DMS53 treated with DMSO at 0.1 percent for 48 hours (cell line): ENCODE measurements around the gene ZNF630.
"Not testable (repeated sequence)": the region's sequence is repeated elsewhere in the genome, so short reads cannot be mapped to it uniquely, and the experiment has no call there.

ENCODE experiments used
- DNase-seq: peaks from one replicate; lab custom pipeline; 2025; ENCODE audit not compliant: unreplicated experiment; lab: John Stamatoyannopoulos, UW

The ZNF630 gene

GRCh38 chrX:48071064-48071985, at the start of gene ZNF630:
TSS of gene ZNF630 (minus strand) at chrX:48071640. CDS start at chrX:48066886, 4,754 bp downstream.
- DNase-seq: peak; percentile 75

DNA sequence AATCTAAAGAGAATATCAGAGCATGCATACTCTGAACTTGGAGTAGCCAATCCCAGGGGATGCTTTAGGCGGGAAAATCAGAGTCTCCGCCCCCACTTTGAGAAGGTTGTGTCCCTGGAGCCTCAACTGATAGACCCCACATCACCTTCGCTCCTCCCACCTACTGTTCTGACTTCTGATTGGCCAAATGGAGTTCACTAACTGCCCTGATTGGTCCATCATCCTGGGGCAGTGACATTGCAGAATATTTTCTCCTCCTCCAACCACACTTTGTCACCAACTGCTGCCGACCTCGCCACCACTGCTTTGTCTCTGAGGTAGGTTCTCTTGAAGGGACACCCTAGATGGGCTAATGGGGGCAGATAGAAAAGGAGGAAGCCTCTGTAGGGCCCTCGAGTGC, 36.3 kb upstream of the ZNF630 start:
- DNase-seq: no peak

DNA sequence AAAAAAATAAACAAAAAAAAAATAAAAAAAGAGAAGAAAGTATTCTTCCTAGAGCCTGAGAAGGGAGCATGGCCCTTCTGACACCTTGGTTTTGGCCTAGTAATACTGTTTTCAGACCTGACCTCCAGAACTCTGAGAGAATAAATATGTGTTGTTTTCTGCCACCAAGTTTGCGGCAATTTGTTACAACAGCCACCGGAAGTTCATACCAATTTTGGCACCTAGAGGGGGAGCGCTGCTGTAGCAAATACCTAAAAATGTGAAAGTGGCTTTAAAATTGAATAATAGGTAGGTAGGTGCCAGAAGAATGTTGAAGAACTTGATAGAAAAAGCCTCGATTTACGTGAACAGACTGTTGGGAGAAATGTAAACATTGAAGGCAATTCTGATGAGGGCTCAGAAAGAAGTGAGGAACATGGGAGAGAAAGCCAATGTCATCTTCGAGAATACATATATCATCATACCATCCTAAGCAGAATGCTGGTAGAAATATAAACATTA, 31.5 kb upstream of the ZNF630 start:
- DNase-seq: no peak

GRCh38 chrX:48101443-48101842, 30.0 kb upstream of the ZNF630 start:
- DNase-seq: peak; percentile 10

DNA sequence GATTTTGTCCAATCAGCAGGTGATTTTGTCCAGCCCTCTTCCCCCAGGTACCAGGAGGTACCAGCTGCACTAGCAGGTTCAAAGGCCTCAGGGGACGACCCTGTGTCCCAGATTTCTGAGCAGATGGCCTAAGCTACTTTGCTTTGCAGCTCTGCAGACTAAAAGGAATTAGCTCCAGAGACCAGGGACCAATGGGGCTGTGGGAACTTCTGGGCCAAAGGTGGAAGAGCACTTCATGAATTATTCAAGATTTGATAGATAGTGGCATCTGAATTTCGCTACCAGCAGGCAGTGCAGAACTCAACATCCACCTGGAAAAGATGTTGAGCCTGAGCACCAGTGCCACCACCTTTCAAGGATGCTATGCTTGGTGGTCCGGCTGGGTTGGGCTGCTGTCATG, 21.1 kb upstream of the ZNF630 start:
- not testable (repeated sequence) for DNase-seq

DNA sequence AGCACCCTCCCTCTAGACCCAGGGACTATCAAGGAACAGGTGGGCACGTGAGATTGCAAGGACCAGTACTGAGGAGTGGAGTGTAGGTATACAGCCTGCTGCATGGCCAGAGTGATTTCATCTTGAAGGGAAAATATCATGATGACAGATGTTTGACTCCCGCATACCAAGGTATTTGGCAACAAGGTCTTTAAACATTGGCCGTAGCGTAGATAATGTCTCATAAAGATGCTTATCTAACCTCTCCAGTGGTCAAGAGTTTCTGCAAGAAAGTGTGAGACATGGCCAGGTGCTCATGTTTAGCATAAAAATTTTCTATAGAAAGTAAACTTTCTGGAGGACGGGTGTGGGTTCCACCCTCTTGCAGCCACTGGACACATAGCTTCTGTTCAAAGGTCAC, 18.7 kb upstream of the ZNF630 start:
- no peak for DNase-seq

- DNase-seq: no peak
Measured at GRCh38 chrX:48086082-48086481, 14.6 kb upstream of the ZNF630 start.

- DNase-seq: no peak
Measured at GRCh38 chrX:48083706-48084105, 12.3 kb upstream of the ZNF630 start.

- peak; percentile 22 for DNase-seq
Measured at GRCh38 chrX:48083212-48083611, 11.8 kb upstream of the ZNF630 start.

DNA sequence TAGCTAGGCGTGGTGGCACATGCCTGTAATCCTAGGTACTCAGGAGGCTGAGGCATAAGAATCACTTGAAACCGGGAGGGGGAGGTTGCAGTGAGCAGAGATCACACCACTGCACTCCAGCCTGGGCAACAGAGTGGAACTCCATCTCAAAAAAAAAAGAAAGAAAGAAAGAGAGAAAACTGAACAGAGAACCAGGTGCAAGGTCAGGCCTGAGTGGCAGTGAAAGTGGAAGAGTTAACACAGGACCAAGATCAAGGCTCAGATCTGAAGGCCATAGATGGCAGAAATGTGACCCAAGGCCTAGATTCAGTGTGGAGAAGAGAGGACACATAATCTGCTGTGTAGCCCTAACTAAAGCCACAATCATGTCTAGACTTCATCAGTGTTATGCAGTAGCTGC, 4.9 kb upstream of the ZNF630 start:
- DNase-seq: no peak

DNA sequence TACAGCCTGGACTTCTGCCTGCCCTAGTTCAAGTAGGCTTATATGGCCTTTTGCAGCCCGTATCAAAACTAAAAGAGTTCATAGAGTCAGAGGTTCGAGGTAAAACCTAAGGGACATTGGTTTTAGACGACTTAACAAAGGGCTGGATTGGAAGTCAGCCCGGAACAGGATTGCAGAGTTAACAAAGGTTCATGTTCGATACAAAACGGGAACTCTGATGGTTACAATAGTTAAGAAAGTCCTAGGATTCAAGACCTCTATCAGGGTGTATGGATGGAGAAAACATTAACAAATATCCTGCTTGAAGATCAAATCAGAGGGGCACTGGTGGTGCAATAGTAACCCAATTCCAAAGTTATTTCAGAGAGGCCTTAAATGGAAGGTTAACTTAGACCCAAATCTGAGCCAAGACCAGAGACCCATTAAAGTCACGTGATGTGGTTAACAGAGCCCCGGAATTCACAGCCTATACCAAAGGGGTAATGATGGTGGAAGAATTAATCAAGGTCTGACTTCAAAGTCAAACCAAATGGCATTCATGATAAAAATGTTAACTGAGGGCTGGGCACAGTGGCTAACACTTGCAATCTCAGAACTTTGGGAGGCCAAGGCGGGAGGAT, 656 bp upstream of the ZNF630 start:
- no peak for DNase-seq

GRCh38 chrX:48068096-48068887, 3.1 kb downstream of the ZNF630 start:
- no peak for DNase-seq

DNA sequence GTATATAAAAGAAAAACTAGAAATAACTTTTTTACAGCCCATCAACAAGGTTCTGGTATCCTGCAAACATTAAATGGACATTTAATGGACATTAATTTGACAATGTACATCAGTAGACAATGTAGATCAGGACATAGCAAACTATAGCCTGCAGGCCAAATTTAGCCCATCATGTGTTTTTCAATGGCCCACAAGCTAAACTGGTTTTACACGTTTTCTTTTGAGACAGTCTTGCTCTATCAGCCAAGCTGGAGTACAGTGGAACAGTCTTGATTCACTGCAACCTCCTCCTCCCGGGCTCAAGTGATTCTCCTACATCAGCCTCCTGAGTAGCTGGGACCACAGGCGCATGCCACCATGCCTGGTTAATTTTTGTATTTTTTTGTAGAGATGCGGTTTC, 7.2 kb downstream of the ZNF630 start:
- no peak for DNase-seq

DNA sequence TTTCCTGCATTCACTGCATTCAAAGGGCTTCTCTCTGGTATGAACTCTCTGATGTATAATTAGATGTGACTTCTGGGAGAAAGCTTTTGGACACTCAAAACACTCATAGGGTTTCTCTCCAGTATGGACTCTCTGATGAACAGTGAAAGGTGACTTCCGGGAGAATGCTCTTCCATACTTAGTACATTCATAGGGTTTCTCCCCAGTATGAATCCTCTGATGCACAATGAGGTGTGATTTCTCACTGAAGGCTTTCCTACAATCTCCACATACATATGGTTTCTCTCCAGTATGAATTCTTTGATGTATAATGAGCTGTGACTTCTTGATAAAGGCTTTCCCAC, 12.2 kb downstream of the ZNF630 start:
- no peak for DNase-seq

DNA sequence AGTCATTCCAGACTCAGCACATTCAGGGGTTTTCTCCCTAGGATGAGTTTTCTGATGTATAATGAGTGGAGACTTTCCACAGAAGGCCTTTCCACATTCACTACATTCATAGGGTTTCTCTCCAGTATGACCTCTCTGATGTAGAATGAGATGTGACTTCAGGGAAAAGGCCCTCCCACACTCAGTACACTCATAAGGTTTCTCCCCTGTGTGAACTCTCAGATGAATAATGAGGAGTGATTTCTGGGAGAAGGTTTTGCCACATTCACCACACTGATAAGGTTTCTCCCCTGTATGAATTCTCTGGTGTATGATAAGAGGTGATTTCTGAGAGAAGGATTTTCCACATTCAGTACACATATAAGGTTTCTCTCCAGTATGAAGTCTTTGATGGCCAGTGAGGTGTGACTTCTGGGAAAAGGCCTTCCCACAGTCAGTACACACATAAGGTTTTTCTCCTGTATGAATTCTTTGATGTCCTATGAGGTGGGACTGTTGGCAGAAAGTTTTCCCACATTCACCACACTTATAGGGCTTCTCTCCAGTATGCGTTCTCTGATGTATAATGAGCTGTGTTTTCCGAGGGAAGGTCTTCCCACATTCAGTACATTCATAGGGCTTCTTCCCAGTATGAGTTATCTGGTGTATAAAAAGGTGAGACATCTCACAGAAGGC, 12.7 kb downstream of the ZNF630 start:
- no peak for DNase-seq

- no peak for DNase-seq
Measured at GRCh38 chrX:48046846-48047245, 24.6 kb downstream of the ZNF630 start.

DNA sequence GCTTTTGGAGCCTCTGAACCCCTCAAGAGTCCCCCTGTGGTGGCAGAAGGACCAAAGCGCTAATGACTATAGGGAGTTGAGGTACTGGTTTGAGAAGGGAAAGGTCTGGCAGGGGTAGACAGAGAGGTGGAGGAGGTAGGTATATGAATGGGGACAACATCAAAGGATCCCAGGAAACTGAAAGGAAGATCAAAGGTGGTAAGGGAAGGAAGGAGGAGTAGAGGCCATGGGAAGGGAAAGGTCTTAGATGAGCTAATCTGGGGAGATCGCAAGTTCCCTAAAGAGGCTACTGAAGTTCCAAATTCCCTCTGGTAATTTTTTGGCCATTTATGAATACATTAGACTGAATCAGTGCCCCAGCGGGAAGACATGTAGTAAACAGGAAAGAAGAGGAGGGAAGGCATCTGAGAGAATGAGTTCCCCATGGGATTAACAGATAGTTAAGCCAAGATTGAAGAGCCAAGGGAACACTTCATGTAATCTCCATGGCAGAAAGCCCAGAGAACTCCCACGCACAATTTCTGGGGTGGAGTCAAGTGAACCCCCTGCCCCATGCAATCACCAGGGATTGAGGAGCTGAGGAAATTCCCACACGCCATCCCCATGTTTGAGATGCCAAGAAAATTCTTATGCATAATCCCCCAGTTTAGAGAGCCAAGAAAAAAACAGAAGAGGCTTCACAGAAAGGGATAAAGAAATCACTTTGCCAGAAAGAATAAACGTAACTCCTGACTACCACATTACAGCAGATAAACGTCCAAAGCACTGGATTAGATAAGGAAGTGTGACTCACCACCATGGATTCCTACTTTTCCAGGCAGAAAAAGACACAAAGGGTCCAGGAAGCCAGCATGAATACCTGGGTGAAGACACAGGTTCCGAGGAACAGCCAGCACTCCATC, 25.8 kb downstream of the ZNF630 start:
- DNase-seq: no peak

DNA sequence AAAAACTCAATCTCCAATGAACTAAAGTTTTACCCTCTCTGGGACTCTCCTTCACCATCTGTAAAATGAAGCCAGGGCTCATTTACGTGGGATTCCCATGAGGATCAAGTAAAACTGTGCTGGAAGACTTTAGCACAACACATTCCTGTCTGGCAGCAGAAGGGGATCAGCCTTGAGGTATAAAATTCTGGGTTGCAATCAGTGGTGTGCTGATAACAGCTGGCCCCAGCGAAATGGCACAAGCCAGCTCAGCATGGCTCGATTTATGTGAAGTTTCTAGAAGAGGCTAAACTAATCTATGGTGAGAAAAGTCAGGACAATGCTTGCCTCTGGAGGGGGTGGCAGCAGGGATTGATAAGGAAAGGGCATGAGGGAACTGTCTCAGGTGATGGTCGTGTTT, 28.4 kb downstream of the ZNF630 start:
- DNase-seq: no peak

DNA sequence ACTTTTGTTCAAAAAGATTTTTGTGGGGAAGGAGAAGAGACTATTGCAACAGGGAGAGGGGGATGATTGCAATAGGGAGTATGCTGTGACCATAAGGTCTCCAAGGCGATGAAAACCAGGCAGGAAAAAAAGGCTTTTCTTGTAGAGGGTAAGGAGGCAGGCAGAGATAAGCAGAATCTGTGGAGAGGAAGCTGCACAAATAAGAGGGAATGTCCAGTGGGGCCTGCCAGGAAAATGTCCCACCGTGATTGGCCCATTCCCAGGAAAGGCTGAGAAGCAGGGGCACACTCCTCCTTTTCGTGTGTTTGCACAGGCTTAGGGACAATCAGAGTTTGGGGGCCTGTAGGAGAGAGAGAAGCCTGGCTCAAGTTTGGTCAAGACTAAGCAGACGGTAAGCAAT, 35.5 kb downstream of the ZNF630 start:
- no peak for DNase-seq

GRCh38 chrX:48030641-48031173, 40.7 kb downstream of the ZNF630 start:
- not testable (repeated sequence) for DNase-seq
